IMR-90 (cell line): ENCODE results near the gene TMEM131L. TPM values are rescaled to one million over a fixed set of nuclear protein-coding genes. Genes with fewer than 3 reads are reported as not detected.
"Not testable (repeated sequence)": the region's sequence is repeated elsewhere in the genome, so short reads cannot be mapped to it uniquely, and the experiment has no call there.

Experiments used
- ATAC-seq: fragments of 200-7000 bp; cut with Tn5 transposase; 2 replicates; pipeline ENCODE4 v1.9.1; 2020; ENCODE audit warnings: low read depth, mild to moderate bottlenecking, moderate library complexity
- BruUV-seq: library from RNA; stranded (reverse); fragments of 400-500 nt; replicated peaks from 2 replicates; lab custom pipeline; 2021; lab: Mats Ljungman, UMichigan
- CTCF ChIA-PET: fragments of 300-600 bp; formaldehyde crosslinking; extraction: SDS; loops from one replicate; lab custom pipeline; 2021; ENCODE audit warnings: antibody characterized with exemption; lab: Yijun Ruan, JAX
- POLR2A ChIA-PET: fragments of 300-600 bp; sonication (Branson Sonifier 250); formaldehyde crosslinking; loops from one replicate; lab custom pipeline; 2022; ENCODE audit warnings: antibody characterized with exemption; ENCODE audit not compliant: unreplicated experiment; lab: Charles Lee
- DNase-seq: peaks from one replicate; pipeline ENCODE4 v3.0.0; 2013
- H2AFZ ChIP-seq: replicated peaks from 2 replicates; pipeline ENCODE3; 2013; ENCODE audit warnings: low read length, mild to moderate bottlenecking; ENCODE audit not compliant: poor library complexity
- H2AK5ac ChIP-seq: 2 replicates; pipeline ENCODE4 v1.6.1; 2013; ENCODE audit warnings: low read depth, low read length, inconsistent platforms
- H2AK9ac ChIP-seq: replicated peaks from 2 replicates; pipeline ENCODE3; 2013; ENCODE audit warnings: mild to moderate bottlenecking, low read depth, low read length, moderate library complexity; ENCODE audit not compliant: poor library complexity
- H2BK120ac ChIP-seq: 2 replicates; pipeline ENCODE4 v1.6.1; 2013; ENCODE audit warnings: low read depth, low read length, inconsistent platforms
- H2BK15ac ChIP-seq: 3 replicates; pipeline ENCODE4 v1.6.1; 2013; ENCODE audit warnings: low read depth, low read length, inconsistent platforms
- H2BK20ac ChIP-seq: 2 replicates; pipeline ENCODE4 v1.6.1; 2013; ENCODE audit warnings: low read depth, mild to moderate bottlenecking, inconsistent platforms, low read length, moderate library complexity
- H2BK5ac ChIP-seq: 2 replicates; pipeline ENCODE4 v1.6.1; 2013; ENCODE audit warnings: mild to moderate bottlenecking, low read depth, low read length, inconsistent platforms; ENCODE audit not compliant: poor library complexity, severe bottlenecking
- H3K14ac ChIP-seq: replicated peaks from 2 replicates; pipeline ENCODE4 v1.6.1; 2013; ENCODE audit warnings: low read depth, low read length, inconsistent platforms
- H3K18ac ChIP-seq: 2 replicates; pipeline ENCODE4 v1.6.1; 2013; ENCODE audit warnings: low read depth, low read length, control low read depth
- H3K23ac ChIP-seq: 2 replicates; pipeline ENCODE4 v1.6.1; 2013; ENCODE audit warnings: low read depth, low read length, inconsistent platforms
- H3K27ac ChIP-seq: 2 replicates; pipeline ENCODE4 v1.5.1; 2013; ENCODE audit warnings: mild to moderate bottlenecking, control low read depth, low read length; ENCODE audit not compliant: insufficient read depth
- H3K27me3 ChIP-seq: 2 replicates; pipeline ENCODE4 v1.6.1; 2013; ENCODE audit warnings: low read length; ENCODE audit not compliant: control insufficient read depth, insufficient read depth
- H3K36me3 ChIP-seq: 2 replicates; pipeline ENCODE4 v1.6.1; 2013; ENCODE audit warnings: low read length, mixed read lengths; ENCODE audit not compliant: control insufficient read depth, insufficient read depth
- H3K4ac ChIP-seq: 2 replicates; pipeline ENCODE4 v1.6.1; 2013; ENCODE audit warnings: low read depth, low read length, inconsistent platforms
- H3K4me1 ChIP-seq: 2 replicates; pipeline ENCODE4 v1.6.1; 2013; ENCODE audit warnings: low read length, mixed read lengths; ENCODE audit not compliant: control insufficient read depth, insufficient read depth
- H3K4me2 ChIP-seq: 2 replicates; pipeline ENCODE4 v1.6.1; 2013; ENCODE audit warnings: low read depth, mild to moderate bottlenecking, control low read depth, low read length, moderate library complexity
- H3K4me3 ChIP-seq: 2 replicates; pipeline ENCODE4 v1.5.1; 2013; ENCODE audit warnings: low read depth, mild to moderate bottlenecking, control low read depth, low read length, moderate library complexity; ENCODE audit not compliant: insufficient read depth
- H3K56ac ChIP-seq: 2 replicates; pipeline ENCODE4 v1.6.1; 2013; ENCODE audit warnings: low read length, inconsistent platforms; ENCODE audit not compliant: insufficient read depth; ENCODE audit errors: extremely low read depth
- H3K79me1 ChIP-seq, 2 experiments: 2 replicates each; pipeline ENCODE4 v1.6.1; 2013; ENCODE audit warnings: low read length in 2 of 2, inconsistent platforms in 1 of 2, low read depth in 1 of 2
- H3K9ac ChIP-seq: 2 replicates; pipeline ENCODE4 v1.6.1; 2013; ENCODE audit warnings: low read depth, low read length, control low read depth
- H3K9me1 ChIP-seq: 2 replicates; pipeline ENCODE4 v1.6.1; 2013; ENCODE audit warnings: low read length, inconsistent platforms; ENCODE audit not compliant: insufficient read depth
- H3K9me3 ChIP-seq: 2 replicates; pipeline ENCODE4 v1.6.1; 2013; ENCODE audit warnings: low read length; ENCODE audit not compliant: control insufficient read depth, insufficient read depth
- H4K20me1 ChIP-seq: 2 replicates; pipeline ENCODE4 v1.6.1; 2013; ENCODE audit warnings: low read length, inconsistent platforms; ENCODE audit not compliant: insufficient read depth
- H4K5ac ChIP-seq: 2 replicates; pipeline ENCODE4 v1.6.1; 2013; ENCODE audit warnings: mild to moderate bottlenecking, low read depth, low read length, control low read depth
- H4K8ac ChIP-seq, 2 experiments: 2 replicates each; pipeline ENCODE4 v1.6.1; 2013; ENCODE audit warnings: low read depth in 2 of 2, low read length in 2 of 2, control low read depth in 1 of 2, inconsistent platforms in 1 of 2
- H4K91ac ChIP-seq: 2 replicates; pipeline ENCODE4 v1.6.1; 2013; ENCODE audit warnings: low read depth, low read length, inconsistent platforms; ENCODE audit not compliant: insufficient read depth
- RAD21 ChIP-seq: IDR thresholded peaks from 2 replicates; pipeline ENCODE4 v1.6.1; 2012; ENCODE audit warnings: low read length, improper control_type of control experiment
- RCOR1 ChIP-seq: IDR thresholded peaks from 2 replicates; pipeline ENCODE4 v1.6.1; 2012; ENCODE audit warnings: mild to moderate bottlenecking, low read length, improper control_type of control experiment; ENCODE audit not compliant: insufficient replicate concordance
- WGBS, 2 experiments: methylation state at CpG; one replicate each; pipeline versions ENCODE4 v1.1.5 to v1.1.7; 2013; ENCODE audit warnings: missing lambda C conversion rate in 2 of 2; ENCODE audit not compliant: insufficient read length in 1 of 2; ENCODE audit errors: extremely low coverage in 2 of 2; 5-methylcytosine and 5-hydroxymethylcytosine counted together
- dilution Hi-C: fragments of 300-500 bp; cut with HindIII; formaldehyde crosslinking; loops from one replicate; pipeline ENCODE4 v1.14.3; 2018; ENCODE audit warnings: low sequenced_read_pairs; ENCODE audit not compliant: unreplicated experiment
- in situ Hi-C: fragments of 300-500 bp; cut with MboI; formaldehyde crosslinking; loops from 3 replicates; pipeline ENCODE4 v1.14.3; 2019; ENCODE audit warnings: low sequenced_read_pairs, inconsistent platforms, mixed read lengths
- intact Hi-C: fragments of 100-400 bp; cut with micrococcal nuclease; formaldehyde crosslinking; loops from 2 replicates; pipeline ENCODE4 v1.10.0; 2022
- polyA plus RNA-seq, 3 experiments: library from polyadenylated mRNA; depleted of rRNA; stranded (reverse); fragments of >200 nt; gene quantifications; 2 replicates each; pipeline ENCODE4 v1.2.3, GENCODE V29; 2012; ENCODE audit warnings: low replicate concordance in 1 of 3
- total RNA-seq: library from RNA; depleted of rRNA; stranded (reverse); fragments of >200 nt; gene quantifications from 2 replicates; pipeline ENCODE4 v1.2.3, GENCODE V29; 2012

Gene TMEM131L
- total and polyA plus RNA-seq, 2 of the 4 experiments (the other 2 are of a cell fraction), result 8.4 to 23.8 TPM

DNA sequence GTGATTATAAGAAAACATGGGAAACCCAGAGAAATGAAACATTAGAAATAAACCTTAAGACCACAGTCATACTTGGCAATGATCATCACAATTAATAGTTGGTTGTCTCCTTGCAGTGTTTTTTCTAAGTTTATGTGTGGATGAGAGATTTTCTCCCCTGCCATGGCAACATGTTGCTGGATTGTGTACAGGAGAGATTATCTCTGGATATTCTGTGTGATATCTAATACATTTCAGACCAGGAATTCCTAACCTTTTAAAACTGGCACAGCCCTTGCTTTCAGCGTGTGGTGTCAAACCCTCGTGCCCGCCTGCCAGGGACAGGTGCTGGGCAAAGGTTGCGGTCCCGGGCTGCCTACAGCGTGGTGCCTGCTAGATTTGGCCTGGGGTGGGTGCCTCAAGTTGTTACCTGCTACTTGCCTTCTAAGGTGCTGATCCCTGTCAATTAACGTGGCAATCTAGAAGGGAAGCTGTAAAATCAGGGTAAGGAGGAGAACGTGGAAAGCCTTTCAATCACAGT, 100.5 kb downstream of the TMEM131L start:
- H2BK120ac ChIP-seq, result no peak overlapping the region
- H2BK15ac ChIP-seq, result no peak overlapping the region
- ATAC-seq (no peak), DNase-seq (no peak)
- CTCF ChIA-PET, result no interaction called here
- no peak overlapping the region for H3K14ac ChIP-seq
- no peak overlapping the region for H4K8ac ChIP-seq
- no peak overlapping the region for H2BK20ac ChIP-seq
- 90% methylated on average over 2 of the region's 8 CpGs; no CpG with 5 or more reads in 1 of the 2 experiments for WGBS, 2 experiments
- H3K9ac ChIP-seq, result no peak overlapping the region
- H2AFZ ChIP-seq, result no peak overlapping the region
- TF ChIP-seq RAD21 (no peak), RCOR1 (no peak)
- H4K91ac ChIP-seq, result no peak overlapping the region
- H4K5ac ChIP-seq, result no peak overlapping the region
- H2AK9ac ChIP-seq, result no peak overlapping the region
- H3K4me3 ChIP-seq, result no peak overlapping the region
- H3K56ac ChIP-seq, result no peak overlapping the region
- intact Hi-C loops, result no loop called here
- dilution Hi-C loops, result no loop called here
- no peak overlapping the region for H3K4me2 ChIP-seq
- peaks cover 4% of the 10 kb centered on the region; the same call in 1 of the 2 replicates for H3K4me1 ChIP-seq
- H4K20me1 ChIP-seq, result no peaks in the 10 kb centered on the region
- H3K79me1 ChIP-seq, result peaks cover 5 to 7% of the 10 kb centered on the region in 2 experiments; a peak in 2 of 4 replicates
- H2AK5ac ChIP-seq, result no peak overlapping the region
- H2BK5ac ChIP-seq, result no peak overlapping the region
- in situ Hi-C loops, result no loop called here
- H3K9me3 ChIP-seq, result no peaks in the 10 kb centered on the region
- H3K23ac ChIP-seq, result no peak overlapping the region
- POLR2A ChIA-PET, result no interaction called here
- no peak overlapping the region for H3K4ac ChIP-seq
- peaks cover 9% of the 10 kb centered on the region; the same call in 1 of the 2 replicates for H3K9me1 ChIP-seq
- no peak overlapping the region for H3K27ac ChIP-seq
- no TSS peak for BruUV-seq
- no peaks in the 10 kb centered on the region for H3K27me3 ChIP-seq
- H3K36me3 ChIP-seq, result no peaks in the 10 kb centered on the region
- H3K18ac ChIP-seq, result no peak overlapping the region

- CTCF ChIA-PET, result interaction anchor here (0.5 to 0.7 kb wide), 2 partner anchors 50 to 135 kb away, joined by 3 to 4 read pairs; no protein-coding TSS in a partner anchor
- POLR2A ChIA-PET, H4K20me1 ChIP-seq, H3K9ac ChIP-seq, ATAC-seq, H3K4me2 ChIP-seq, H3K4me3 ChIP-seq, H2BK5ac ChIP-seq, intact Hi-C loops, H3K79me1 ChIP-seq, H4K8ac ChIP-seq, H2BK20ac ChIP-seq, H3K36me3 ChIP-seq, H2AFZ ChIP-seq, BruUV-seq, H3K4me1 ChIP-seq, H2BK15ac ChIP-seq, H4K5ac ChIP-seq, H3K18ac ChIP-seq, H3K9me3 ChIP-seq, in situ Hi-C loops, DNase-seq, dilution Hi-C loops, H3K9me1 ChIP-seq, H3K14ac ChIP-seq, H4K91ac ChIP-seq, H3K23ac ChIP-seq, H3K27me3 ChIP-seq, H2AK9ac ChIP-seq, H2BK120ac ChIP-seq, H3K56ac ChIP-seq, H2AK5ac ChIP-seq, H3K4ac ChIP-seq, H3K27ac ChIP-seq: not testable (repeated sequence)
- WGBS, 2 experiments, result no CpG with 5 or more reads among the region's 3 CpGs
These were observed 101.5 kb downstream of the TMEM131L start for GRCh38 chr4:153567660-153568059.
